ENCODE data around the gene PPP1R12A.

DNA sequence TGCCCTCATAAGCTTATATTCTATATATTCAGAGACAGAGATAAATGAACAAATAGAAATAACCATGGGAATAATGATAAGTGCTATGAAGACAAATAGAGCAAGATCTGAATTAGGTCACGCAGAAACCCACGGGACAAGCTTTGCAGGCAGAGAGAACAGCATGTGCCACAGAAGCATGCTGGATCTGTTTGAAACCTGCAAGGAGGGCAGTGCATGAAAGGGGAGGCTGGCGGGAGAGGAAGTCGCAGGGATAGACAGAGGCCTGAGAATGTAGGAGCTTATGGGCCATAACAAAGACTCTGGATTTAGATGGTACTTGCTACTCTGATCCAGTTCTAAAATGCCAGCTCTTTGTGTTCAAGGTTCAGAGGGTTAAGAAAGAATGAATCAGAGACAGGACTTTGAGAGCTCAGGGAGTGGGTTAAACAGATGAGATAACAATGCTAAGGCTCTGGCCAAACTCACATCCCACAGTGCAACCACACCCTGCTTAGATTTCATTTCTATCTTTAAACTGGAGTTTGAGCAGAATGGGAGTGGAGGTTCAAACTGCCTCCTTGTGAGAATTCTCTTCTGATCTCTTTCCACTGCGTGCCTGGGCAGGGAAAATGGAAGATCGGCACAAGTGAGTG lies 49.2 kb upstream of the PPP1R12A start:
- TF ChIP-seq, protein P1, sequence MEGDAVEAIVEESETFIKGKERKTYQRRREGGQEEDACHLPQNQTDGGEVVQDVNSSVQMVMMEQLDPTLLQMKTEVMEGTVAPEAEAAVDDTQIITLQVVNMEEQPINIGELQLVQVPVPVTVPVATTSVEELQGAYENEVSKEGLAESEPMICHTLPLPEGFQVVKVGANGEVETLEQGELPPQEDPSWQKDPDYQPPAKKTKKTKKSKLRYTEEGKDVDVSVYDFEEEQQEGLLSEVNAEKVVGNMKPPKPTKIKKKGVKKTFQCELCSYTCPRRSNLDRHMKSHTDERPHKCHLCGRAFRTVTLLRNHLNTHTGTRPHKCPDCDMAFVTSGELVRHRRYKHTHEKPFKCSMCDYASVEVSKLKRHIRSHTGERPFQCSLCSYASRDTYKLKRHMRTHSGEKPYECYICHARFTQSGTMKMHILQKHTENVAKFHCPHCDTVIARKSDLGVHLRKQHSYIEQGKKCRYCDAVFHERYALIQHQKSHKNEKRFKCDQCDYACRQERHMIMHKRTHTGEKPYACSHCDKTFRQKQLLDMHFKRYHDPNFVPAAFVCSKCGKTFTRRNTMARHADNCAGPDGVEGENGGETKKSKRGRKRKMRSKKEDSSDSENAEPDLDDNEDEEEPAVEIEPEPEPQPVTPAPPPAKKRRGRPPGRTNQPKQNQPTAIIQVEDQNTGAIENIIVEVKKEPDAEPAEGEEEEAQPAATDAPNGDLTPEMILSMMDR (IDR thresholded peaks at IDR 0.05), result no peak
- no peak for TF ChIP-seq POLR2AphosphoS5 (IDR thresholded peaks at IDR 0.05)
- TF ChIP-seq POLR2A (IDR thresholded peaks at IDR 0.05), result no peak

Measured in breast epithelium (tissue), 3 donors.